Spleen (tissue), 11 donors: ENCODE results near the gene PLCB1. TPM values are rescaled to one million over a fixed set of nuclear protein-coding genes. Genes with fewer than 3 reads are reported as not detected.

Experiments used
- DNase-seq: peaks from one replicate; pipeline ENCODE4 v3.0.0-alpha.2; 2020
- H3K27ac ChIP-seq, 8 donors: fragments of 200-600 bp; sonication (generic) in 7 of 8; 1 replicate in 4 of 8; 2 replicates in 4 of 8; pipeline versions ENCODE4 v1.5.0 to v1.8.0; 2016 to 2021; ENCODE audit warnings: inconsistent platforms in 4 of 8, mild to moderate bottlenecking in 4 of 8, moderate library complexity in 1 of 8
- H3K27me3 ChIP-seq, 7 donors: fragments of 200-600 bp; sonication (generic) in 6 of 7; replicated peaks in 1 of 7; 1 replicate in 4 of 7; 2 replicates in 3 of 7; pipeline versions ENCODE4 v1.5.0 to v1.8.0; 2016 to 2021; ENCODE audit warnings: inconsistent platforms in 3 of 7, mild to moderate bottlenecking in 1 of 7
- H3K36me3 ChIP-seq, 6 donors: fragments of 200-600 bp; sonication (generic) in 5 of 6; 1 replicate in 4 of 6; 2 replicates in 2 of 6; pipeline versions ENCODE4 v1.5.0 to v1.8.0; 2016 to 2021; ENCODE audit warnings: inconsistent platforms in 2 of 6
- H3K4me1 ChIP-seq, 6 donors: fragments of 200-600 bp; sonication (generic) in 5 of 6; 1 replicate in 3 of 6; 2 replicates in 3 of 6; pipeline versions ENCODE4 v1.5.0 to v1.8.0; 2016 to 2021; ENCODE audit warnings: inconsistent platforms in 3 of 6
- H3K4me3 ChIP-seq, 8 donors: fragments of 200-600 bp; sonication (generic) in 7 of 8; 1 replicate in 4 of 8; 2 replicates in 4 of 8; pipeline versions ENCODE4 v1.5.0 to v1.8.0; 2016 to 2021; ENCODE audit warnings: inconsistent platforms in 4 of 8, mild to moderate bottlenecking in 4 of 8, moderate library complexity in 2 of 8
- H3K9me3 ChIP-seq, 8 donors: fragments of 200-600 bp; sonication (generic) in 7 of 8; 1 replicate in 4 of 8; 2 replicates in 4 of 8; pipeline versions ENCODE4 v1.5.0 to v1.8.0; 2016 to 2021; ENCODE audit warnings: inconsistent platforms in 4 of 8
- CTCF ChIP-seq, 11 experiments: fragments of 200-600 bp in 7 of 11; fragments of 450-650 bp in 4 of 11; sonication (generic) in 4 of 11; IDR thresholded peaks in 8 of 11; conservative IDR thresholded peaks in 3 of 11; 1 replicate in 7 of 11; 2 replicates in 4 of 11; pipeline versions ENCODE4 v1.4.0 to v1.8.0; 2016 to 2021; ENCODE audit warnings: antibody characterized with exemption in 11 of 11, inconsistent platforms in 4 of 11, mild to moderate bottlenecking in 1 of 11
- POLR2A ChIP-seq, 3 donors: fragments of 450-650 bp; IDR thresholded peaks; one replicate each; pipeline ENCODE4 v1.5.1; 2017; ENCODE audit warnings: antibody characterized with exemption in 3 of 3, mild to moderate bottlenecking in 1 of 3
- POLR2AphosphoS5 ChIP-seq, 3 donors: sonication (generic); formaldehyde crosslinking; IDR thresholded peaks; one replicate each; pipeline ENCODE4 v1.5.1; 2017; ENCODE audit warnings: antibody characterized with exemption in 3 of 3
- WGBS, 5 donors: extraction: QIAGEN DNeasy Blood & Tissue Kit in 3 of 5; methylation state at CpG; one replicate each; pipeline versions ENCODE4 v1.1.5 to v1.1.7; 2013 to 2018; 5-methylcytosine and 5-hydroxymethylcytosine counted together
- intact Hi-C: fragments of 100-400 bp; cut with DNase I; formaldehyde crosslinking; loops from one replicate; pipeline ENCODE4 v1.15.0; 2023; ENCODE audit warnings: low total_unique reads
- polyA plus RNA-seq, 3 donors: library from polyadenylated mRNA; stranded (reverse); fragments of 200-250 nt; gene quantifications; one replicate each; pipeline ENCODE4 v1.2.1, GENCODE V29; 2013
- total RNA-seq, 7 donors: library from RNA; depleted of rRNA in 3 of 7; stranded (reverse); fragments of >200 nt in 3 of 7; fragmentation: NEBNext Ultra II Directional in 4 of 7; extraction: Animal tissue kit (Norgen Biotek cat#: 25700) in 4 of 7; gene quantifications; one replicate each; pipeline versions ENCODE4 v1.1.0 to v1.2.1, GENCODE V29; 2016 to 2021
- donor health status: healthy with polysubstance abuse.
- donor health status: DM: no; HTN: no; CAD: no; lungs with moderate emphysema.
- donor health status: DM: no; HTN: no; CAD: no.
- donor health status: Bipolar disorder and iron deficiency.
- donor health status: healthy.
- donor health status: DM: no; HTN: no; CAD: no.
- donor health status: DM: yes; HTN: yes; CAD: no.

Gene PLCB1
- total and polyA plus RNA-seq, 10 donors: 1.0 to 33.7 (median 16.2) TPM

GRCh38 chr20:8670893-8671215 lies 538.8 kb downstream of the PLCB1 start:
- no peaks in the 10 kb centered on the region for H3K9me3 ChIP-seq
- no peak overlapping the region for H3K27ac ChIP-seq
- intact Hi-C loops: no loop called here
- no peaks in the 10 kb centered on the region for H3K4me1 ChIP-seq
- no peak for DNase-seq
- H3K4me3 ChIP-seq: no peak overlapping the region
- TF ChIP-seq POLR2AphosphoS5 (IDR thresholded peaks at IDR 0.05): no peak
- no peak for TF ChIP-seq POLR2A (IDR thresholded peaks at IDR 0.05)
- TF ChIP-seq CTCF (IDR thresholded peaks at IDR 0.05 in 8 of 11, conservative IDR thresholded peaks at IDR 0.05 in 3 of 11): no peak
- 79 to 92% (median 83%) methylated on average over 3 of the region's 3 CpGs for WGBS, 5 donors
- H3K27me3 ChIP-seq: no peaks in the 10 kb centered on the region
- H3K36me3 ChIP-seq: peaks cover 0 to 7% (median 0%) of the 10 kb centered on the region in 6 donors

GRCh38 chr20:8671370-8671961 lies 539.4 kb downstream of the PLCB1 start:
- 79 to 93% (median 88%) methylated on average over 7 of the region's 7 CpGs for WGBS, 5 donors
- TF ChIP-seq POLR2AphosphoS5 (IDR thresholded peaks at IDR 0.05) (no peak), POLR2A (IDR thresholded peaks at IDR 0.05) (no peak), CTCF (IDR thresholded peaks at IDR 0.05 in 8 of 11, conservative IDR thresholded peaks at IDR 0.05 in 3 of 11) (no peak)
- H3K27ac ChIP-seq: no peak overlapping the region
- no peaks in the 10 kb centered on the region for H3K27me3 ChIP-seq
- no peaks in the 10 kb centered on the region for H3K4me1 ChIP-seq
- no peak for DNase-seq
- intact Hi-C loops: no loop called here
- H3K4me3 ChIP-seq: no peak overlapping the region
- H3K36me3 ChIP-seq: peaks cover 0 to 7% (median 0%) of the 10 kb centered on the region in 6 donors
- H3K9me3 ChIP-seq: no peaks in the 10 kb centered on the region

- Histone ChIP-seq H3K4me1 (no peaks in the 10 kb centered on the region), H3K36me3 (peaks cover 0 to 7% (median 0%) of the 10 kb centered on the region in 6 donors), H3K4me3 (no peak overlapping the region), H3K27me3 (no peaks in the 10 kb centered on the region), H3K9me3 (peaks cover 0 to 8% (median 0%) of the 10 kb centered on the region in 8 donors), H3K27ac (no peak overlapping the region)
- DNase-seq: no peak
- no peak for TF ChIP-seq POLR2A (IDR thresholded peaks at IDR 0.05)
- TF ChIP-seq CTCF (IDR thresholded peaks at IDR 0.05 in 8 of 11, conservative IDR thresholded peaks at IDR 0.05 in 3 of 11): no peak
- TF ChIP-seq POLR2AphosphoS5 (IDR thresholded peaks at IDR 0.05): no peak
- 94 to 100% (median 98%) methylated on average over 2 of the region's 2 CpGs for WGBS, 5 donors
- intact Hi-C loops: no loop called here
These were observed 541.0 kb downstream of the PLCB1 start for GRCh38 chr20:8673116-8673515.

GRCh38 chr20:8675896-8676295 lies 543.8 kb downstream of the PLCB1 start:
- H3K36me3 ChIP-seq: peaks cover 0 to 7% (median 0%) of the 10 kb centered on the region in 6 donors
- no peak overlapping the region for H3K4me3 ChIP-seq
- H3K27ac ChIP-seq: no peak overlapping the region
- intact Hi-C loops: no loop called here
- WGBS, 5 donors: 90 to 95% (median 92%) methylated on average over 10 of the region's 10 CpGs
- peaks cover 0 to 8% (median 0%) of the 10 kb centered on the region in 8 donors for H3K9me3 ChIP-seq
- no peaks in the 10 kb centered on the region for H3K27me3 ChIP-seq
- no peaks in the 10 kb centered on the region for H3K4me1 ChIP-seq
- no peak for TF ChIP-seq POLR2AphosphoS5 (IDR thresholded peaks at IDR 0.05)
- no peak for TF ChIP-seq POLR2A (IDR thresholded peaks at IDR 0.05)
- TF ChIP-seq CTCF (IDR thresholded peaks at IDR 0.05 in 8 of 11, conservative IDR thresholded peaks at IDR 0.05 in 3 of 11): no peak
- no peak for DNase-seq
